AG10803 (cell line): ENCODE results near the gene ATP6V1F.

Experiments
- DNase-seq: peaks from one replicate; pipeline ENCODE4 v3.0.0; 2010; ENCODE audit warnings: low read depth
- H3K4me3 ChIP-seq: 2 replicates; pipeline ENCODE4 v1.5.1; 2011; ENCODE audit warnings: mild to moderate bottlenecking, low read length, control low read depth
- TF ChIP-seq, protein P1 (sequence below): conservative IDR thresholded peaks from 2 replicates; pipeline ENCODE4 v1.5.1; 2011; ENCODE audit warnings: mild to moderate bottlenecking, low read length, control low read depth, inconsistent platforms

The ATP6V1F gene

GRCh38 chr7:128852537-128853254 is 10.0 kb upstream of the ATP6V1F start:
- no peak overlapping the region for H3K4me3 ChIP-seq
- TF ChIP-seq, protein P1, sequence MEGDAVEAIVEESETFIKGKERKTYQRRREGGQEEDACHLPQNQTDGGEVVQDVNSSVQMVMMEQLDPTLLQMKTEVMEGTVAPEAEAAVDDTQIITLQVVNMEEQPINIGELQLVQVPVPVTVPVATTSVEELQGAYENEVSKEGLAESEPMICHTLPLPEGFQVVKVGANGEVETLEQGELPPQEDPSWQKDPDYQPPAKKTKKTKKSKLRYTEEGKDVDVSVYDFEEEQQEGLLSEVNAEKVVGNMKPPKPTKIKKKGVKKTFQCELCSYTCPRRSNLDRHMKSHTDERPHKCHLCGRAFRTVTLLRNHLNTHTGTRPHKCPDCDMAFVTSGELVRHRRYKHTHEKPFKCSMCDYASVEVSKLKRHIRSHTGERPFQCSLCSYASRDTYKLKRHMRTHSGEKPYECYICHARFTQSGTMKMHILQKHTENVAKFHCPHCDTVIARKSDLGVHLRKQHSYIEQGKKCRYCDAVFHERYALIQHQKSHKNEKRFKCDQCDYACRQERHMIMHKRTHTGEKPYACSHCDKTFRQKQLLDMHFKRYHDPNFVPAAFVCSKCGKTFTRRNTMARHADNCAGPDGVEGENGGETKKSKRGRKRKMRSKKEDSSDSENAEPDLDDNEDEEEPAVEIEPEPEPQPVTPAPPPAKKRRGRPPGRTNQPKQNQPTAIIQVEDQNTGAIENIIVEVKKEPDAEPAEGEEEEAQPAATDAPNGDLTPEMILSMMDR: no peak
- DNase-seq: no peak

- no peak for DNase-seq
- H3K4me3 ChIP-seq: no peak overlapping the region
- TF ChIP-seq, protein P1: no peak
These were observed 8.9 kb upstream of the ATP6V1F start for GRCh38 chr7:128853799-128854198.

- no peak for DNase-seq
- TF ChIP-seq, protein P1: no peak
- no peak overlapping the region for H3K4me3 ChIP-seq
These were observed 8.3 kb upstream of the ATP6V1F start for GRCh38 chr7:128854396-128854795.

DNA sequence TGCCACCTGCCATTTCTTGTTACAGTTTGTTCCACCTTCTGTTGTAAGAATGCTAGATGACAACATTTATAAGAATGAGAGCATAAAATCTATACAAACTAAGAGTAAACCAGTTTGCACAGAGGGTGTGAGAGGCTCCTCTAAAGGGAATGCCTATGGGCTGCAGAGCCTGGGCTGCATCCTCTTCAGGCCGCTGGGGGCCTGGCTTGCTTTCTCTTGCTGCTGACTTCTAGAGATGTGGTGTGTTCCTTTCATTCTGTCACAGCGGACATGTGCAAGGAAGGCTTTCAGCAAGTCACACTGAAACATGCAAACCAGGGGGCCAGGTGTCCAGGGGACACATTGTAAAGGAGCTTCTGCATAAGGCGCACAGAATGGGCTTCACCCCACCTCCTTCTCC is 7.1 kb upstream of the ATP6V1F start:
- no peak for DNase-seq
- TF ChIP-seq, protein P1: no peak
- no peak overlapping the region for H3K4me3 ChIP-seq

DNA sequence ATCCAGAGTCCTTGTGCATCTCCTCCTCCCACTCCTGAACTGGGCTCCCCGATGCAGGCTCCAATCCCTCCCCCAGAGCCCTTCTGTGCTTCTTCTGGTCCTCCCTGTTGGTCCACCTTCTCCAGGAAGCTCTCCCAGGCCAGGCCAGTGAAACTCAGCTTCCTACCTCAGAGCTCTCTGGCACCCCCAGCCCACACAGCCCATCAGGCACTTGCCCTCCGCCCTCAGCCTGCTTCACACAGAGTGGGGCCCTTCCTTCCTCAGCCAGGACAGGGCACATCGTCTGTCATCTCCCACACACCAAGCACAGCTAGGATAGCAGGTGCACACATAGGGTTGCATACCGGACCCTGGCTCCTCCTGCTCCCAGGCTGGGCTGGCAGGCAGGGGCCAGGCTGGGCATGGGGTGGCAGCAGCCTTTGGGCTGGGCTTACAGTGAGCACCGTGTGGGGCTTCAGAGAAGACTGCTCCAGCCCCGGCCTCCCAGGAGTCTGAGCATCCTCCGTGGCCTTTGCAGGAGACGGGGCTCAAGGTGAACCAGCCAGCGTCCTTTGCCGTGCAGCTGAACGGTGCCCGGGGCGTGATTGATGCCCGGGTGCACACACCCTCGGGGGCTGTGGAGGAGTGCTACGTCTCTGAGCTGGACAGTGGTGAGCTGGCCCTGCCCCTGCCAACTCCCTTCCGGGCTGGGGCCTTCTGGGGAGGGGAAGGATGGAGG is 6.5 kb upstream of the ATP6V1F start:
- no peak for DNase-seq
- H3K4me3 ChIP-seq: no peak overlapping the region
- TF ChIP-seq, protein P1: no peak

DNA sequence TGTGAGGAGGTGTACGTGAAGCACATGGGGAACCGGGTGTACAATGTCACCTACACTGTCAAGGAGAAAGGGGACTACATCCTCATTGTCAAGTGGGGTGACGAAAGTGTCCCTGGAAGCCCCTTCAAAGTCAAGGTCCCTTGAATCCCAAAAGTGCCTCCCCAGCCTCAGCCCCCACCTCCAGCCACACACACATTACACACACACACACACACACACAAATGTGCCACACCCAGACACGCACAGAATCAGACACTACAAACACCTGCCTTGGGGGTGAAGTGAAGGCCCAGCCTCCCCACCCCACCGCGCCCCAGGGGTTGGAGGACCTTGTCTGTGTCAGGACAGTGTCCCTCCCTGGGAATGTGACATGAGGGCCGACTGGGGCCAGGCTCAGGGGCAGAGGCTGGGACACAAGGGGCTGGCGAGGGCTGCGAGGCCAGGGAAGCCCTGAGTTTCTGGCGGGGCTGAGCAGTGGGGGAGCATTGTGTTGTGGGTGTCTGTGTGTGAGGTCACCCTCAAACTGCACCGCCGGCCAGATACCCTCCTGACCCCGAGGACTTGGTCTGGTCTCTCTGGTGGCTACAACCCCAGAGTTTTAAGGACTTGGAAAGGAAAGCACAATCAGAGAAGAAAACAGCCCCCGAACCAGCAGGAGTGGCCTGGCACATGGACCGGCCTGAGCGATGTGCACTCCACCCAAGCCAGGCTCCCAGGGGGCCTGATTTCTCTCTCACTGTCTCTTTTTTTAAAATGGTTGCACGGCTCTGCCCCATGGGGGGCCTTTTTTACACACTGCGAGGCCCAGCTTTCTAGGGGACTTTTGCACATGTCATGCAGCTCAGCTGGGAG is 4.0 kb upstream of the ATP6V1F start:
- no peak for DNase-seq
- TF ChIP-seq, protein P1: no peak
- no peak overlapping the region for H3K4me3 ChIP-seq
